Measurements from ENCODE around the gene ATP6V0C.

The ATP6V0C gene

DNA sequence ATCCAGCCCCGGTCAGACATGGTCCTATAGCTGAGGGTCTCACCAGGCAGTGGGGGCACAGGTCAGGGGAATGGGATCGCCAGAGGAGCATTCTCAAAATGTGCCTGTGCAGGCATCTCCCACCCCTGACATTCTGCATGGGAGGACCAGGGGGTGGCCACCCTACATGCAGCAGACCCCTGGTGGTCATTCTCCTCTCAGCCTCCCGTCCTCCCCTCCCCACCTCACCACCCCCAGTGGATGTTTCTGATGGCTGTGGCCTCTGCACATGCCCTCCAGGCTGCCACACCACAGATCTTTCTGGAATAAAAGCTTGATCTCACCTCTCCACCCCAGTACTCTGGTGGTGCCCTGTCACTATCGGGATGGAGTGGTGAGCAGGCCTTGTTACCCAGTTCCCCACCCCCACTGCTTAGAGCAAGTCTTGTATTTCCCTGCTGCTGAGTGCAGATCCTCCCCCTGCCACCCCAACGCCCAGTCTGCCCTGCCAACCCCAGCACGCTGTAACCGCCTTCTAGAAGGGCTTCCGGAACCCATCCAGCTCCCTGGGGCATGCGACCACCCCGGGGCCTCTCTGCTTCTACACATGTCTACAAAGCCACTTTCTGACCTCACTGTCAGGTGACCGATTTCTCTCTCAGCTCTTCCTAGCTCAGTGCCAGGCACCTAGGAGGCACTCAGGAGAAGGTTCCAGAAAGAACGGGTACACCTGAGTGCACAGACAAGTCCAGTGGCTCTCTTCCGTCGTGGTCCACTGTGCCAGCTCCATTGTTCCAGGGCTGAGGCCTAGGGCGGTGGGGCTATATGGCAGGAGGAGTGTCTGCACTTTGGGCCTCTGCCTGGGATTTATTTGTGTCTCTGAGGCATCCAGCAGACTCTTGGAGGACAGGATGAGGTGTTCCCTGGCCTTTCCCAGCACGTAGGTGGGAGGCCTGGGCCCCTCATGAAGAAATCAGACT lies 29.5 kb upstream of the ATP6V0C start:
- no peak for DNase-seq (ENCODE audit: low spot score)
- POLR2A ChIA-PET (ENCODE audit: low non-redundant PET) = no interaction called here
- H3K27ac ChIP-seq = peak overlapping the region; percentile 50; the same call in 1 of the 2 replicates
- TF ChIP-seq, protein P1, sequence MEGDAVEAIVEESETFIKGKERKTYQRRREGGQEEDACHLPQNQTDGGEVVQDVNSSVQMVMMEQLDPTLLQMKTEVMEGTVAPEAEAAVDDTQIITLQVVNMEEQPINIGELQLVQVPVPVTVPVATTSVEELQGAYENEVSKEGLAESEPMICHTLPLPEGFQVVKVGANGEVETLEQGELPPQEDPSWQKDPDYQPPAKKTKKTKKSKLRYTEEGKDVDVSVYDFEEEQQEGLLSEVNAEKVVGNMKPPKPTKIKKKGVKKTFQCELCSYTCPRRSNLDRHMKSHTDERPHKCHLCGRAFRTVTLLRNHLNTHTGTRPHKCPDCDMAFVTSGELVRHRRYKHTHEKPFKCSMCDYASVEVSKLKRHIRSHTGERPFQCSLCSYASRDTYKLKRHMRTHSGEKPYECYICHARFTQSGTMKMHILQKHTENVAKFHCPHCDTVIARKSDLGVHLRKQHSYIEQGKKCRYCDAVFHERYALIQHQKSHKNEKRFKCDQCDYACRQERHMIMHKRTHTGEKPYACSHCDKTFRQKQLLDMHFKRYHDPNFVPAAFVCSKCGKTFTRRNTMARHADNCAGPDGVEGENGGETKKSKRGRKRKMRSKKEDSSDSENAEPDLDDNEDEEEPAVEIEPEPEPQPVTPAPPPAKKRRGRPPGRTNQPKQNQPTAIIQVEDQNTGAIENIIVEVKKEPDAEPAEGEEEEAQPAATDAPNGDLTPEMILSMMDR (conservative IDR thresholded peaks at IDR 0.05; ENCODE audit: low read depth) = no peak
- CTCF ChIA-PET = interaction anchor here (0.6 to 2.1 kb wide), 3 partner anchors 16 to 656 kb away, joined by 3 to 8 read pairs (median 6); no protein-coding TSS in a partner anchor

DNA sequence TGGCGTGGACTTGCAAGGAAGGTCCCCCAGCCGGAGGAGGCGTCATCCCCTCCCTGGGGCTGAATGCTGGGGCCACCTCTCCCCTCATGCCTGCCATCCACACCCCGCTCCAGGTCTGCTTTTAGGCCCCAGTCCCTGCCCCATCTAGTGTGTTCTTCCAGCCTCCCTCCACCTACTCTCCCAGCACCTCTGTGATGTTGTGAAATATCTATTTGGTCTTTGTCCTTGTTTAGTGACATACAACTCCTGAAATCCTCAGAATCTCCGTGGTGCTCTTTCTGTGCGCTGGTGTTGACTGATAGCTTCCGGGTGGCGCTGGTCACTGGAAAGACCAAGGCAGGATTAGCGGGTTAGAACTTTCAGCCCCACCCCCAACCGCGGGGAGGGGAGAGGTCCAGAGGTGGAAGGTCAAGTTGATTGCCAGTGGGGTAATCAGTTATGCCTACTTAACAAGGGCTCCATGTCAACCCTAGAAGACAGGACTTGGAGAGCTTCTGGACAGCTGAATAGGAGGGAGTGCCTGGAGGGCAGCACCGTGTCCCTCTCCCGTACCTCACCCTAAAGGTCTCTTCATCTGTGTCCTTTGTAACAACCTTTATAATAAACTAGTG lies 28.7 kb upstream of the ATP6V0C start:
- POLR2A ChIA-PET (ENCODE audit: low non-redundant PET) = no interaction called here
- CTCF ChIA-PET = interaction anchor here (0.6 to 2.1 kb wide), 2 partner anchors 16 to 657 kb away, joined by 3 to 6 read pairs; no protein-coding TSS in a partner anchor
- TF ChIP-seq, protein P1 (conservative IDR thresholded peaks at IDR 0.05; ENCODE audit: low read depth) = no peak
- H3K27ac ChIP-seq = peak overlapping the region; percentile 7; the same call in 1 of the 2 replicates
- no peak for DNase-seq (ENCODE audit: low spot score)

DNA sequence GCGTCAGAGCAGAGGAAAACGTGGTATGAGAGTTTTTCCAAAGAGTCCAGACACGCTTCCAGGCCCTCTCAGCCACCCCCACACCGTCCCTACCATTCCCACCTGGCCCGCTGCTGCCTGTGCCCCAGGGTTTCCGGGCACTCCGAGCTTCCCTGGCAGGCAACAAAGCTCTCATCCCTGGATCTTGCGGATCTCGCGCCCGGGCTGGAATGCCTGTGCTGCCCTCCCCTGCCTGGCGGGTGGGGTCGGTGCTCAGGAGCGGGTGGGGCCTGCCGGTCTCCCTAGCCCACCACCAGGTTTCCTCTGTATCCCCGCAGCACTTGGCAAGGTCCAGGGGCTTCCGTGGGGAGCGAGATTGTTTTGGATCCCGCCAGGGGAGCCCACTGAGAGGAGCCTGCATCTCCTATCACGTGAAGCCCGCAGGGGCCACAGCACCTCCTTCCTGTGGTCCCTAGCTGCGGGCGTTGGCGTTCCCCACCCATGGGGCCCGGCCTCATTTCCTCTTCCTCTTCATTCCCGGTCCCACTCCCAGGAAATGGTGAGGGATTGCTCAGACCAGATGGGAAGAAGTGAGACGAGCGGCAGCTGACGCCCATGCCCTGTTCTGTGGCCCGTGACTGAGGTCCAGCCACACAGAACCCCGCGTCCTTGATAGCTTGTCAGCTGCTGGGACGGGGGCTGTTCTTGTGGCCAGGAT lies 27.8 kb upstream of the ATP6V0C start:
- POLR2A ChIA-PET (ENCODE audit: low non-redundant PET) = no interaction called here
- CTCF ChIA-PET = interaction anchor here (2.1 kb wide), 1 partner anchor 15 kb away, joined by 6 read pairs; no protein-coding TSS in a partner anchor
- TF ChIP-seq, protein P1 (conservative IDR thresholded peaks at IDR 0.05; ENCODE audit: low read depth) = no peak
- no peak overlapping the region for H3K27ac ChIP-seq
- DNase-seq (ENCODE audit: low spot score) = no peak

DNA sequence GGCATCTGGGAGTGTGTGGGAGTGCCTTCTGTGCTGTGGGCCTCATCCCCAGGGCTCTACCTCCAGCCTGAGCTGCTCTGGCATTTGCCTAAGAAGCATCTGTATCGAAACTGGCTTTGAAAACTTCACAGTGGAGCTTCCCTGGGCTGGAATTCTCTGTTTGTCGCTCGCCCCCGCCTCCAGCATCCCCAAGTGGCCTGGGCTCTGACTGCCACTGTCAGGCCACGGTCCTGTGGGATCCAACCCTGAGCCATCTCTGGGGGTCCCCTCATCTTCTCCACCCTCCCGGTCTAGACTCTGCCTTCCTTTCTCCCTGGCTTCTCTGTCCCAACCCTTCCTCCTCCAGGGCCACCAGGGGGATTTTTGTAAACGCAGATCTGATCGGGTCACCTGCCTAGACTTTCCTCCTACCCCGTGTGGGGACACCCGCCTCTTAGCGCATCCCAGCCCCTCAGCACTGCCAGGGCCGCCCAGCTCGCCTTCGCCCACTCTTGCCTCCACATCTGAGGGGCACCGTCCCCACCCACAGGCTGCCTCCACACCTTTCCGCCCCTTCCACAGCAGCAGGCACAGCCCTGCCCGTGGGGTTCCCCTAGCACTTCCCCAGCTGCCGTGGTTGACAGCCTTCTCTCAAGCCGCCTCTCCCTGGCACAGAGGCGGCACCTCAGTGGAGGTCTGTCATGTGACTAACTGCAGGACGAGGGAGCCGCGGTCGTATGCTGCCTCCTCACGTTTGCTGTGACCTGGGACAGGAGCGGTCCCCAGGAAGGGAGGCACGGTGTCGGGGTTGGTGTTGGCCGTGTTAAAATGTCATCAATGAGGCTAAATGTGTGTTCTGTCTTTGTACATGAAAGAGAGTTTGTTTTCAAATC lies 26.9 kb upstream of the ATP6V0C start:
- CTCF ChIA-PET = no interaction called here

DNA sequence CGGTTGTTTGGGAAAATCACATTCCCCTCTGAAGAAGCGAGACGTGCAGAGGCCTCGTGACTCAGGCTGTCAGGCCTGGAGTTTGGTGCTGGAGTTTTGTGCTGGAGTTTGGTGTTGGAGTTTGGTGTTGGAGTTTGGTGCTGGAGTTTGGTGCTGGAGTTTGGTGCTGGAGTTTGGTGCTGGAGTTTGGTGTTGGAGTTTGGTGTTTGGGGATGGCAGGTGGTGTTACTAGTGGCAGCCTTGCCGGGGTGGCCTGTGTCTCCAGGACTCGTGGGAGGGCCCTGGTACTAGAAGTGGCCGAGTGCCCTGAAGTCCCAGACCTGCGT lies 26.3 kb upstream of the ATP6V0C start:
- ChIA-PET POLR2A (ENCODE audit: low non-redundant PET) (no interaction called here), CTCF (no interaction called here)
- H3K27ac ChIP-seq = 0 out of 2 replicates have a peak overlapping the region, but pooled peaks have one; percentile 3
- no peak for DNase-seq (ENCODE audit: low spot score)
- TF ChIP-seq, protein P1 (conservative IDR thresholded peaks at IDR 0.05; ENCODE audit: low read depth) = no peak

More for the DNA sequence above, 26.9 kb upstream of the ATP6V0C start:
- TF ChIP-seq, protein P1 (conservative IDR thresholded peaks at IDR 0.05; ENCODE audit: low read depth) = no peak
- H3K27ac ChIP-seq = 0 out of 2 replicates have a peak overlapping the region, but pooled peaks have one; percentile 3
- DNase-seq (ENCODE audit: low spot score) = no peak
- POLR2A ChIA-PET (ENCODE audit: low non-redundant PET) = no interaction called here
